Suppressor macrophage treated with lipopolysaccharide for 4 hours (primary cell): ENCODE data around the gene RET.

ENCODE experiments used
- DNase-seq: peaks from one replicate; pipeline ENCODE4 v3.0.0-alpha.2; 2020

The RET gene

GRCh38 chr10:43076876-43077420 is at the start of gene RET:
Gene RET, plus strand, starts transcription at chr10:43077069. Its CDS starts 190 bp downstream, at chr10:43077259.
- DNase-seq = peak; percentile 35

GRCh38 chr10:43027331-43027955 is 49.4 kb upstream of the RET start:
- DNase-seq = no peak

- DNase-seq = no peak
These were observed 48.7 kb upstream of the RET start for GRCh38 chr10:43028143-43028542.

- no peak for DNase-seq
These were observed 47.8 kb upstream of the RET start for GRCh38 chr10:43029043-43029442.

- DNase-seq = no peak
These were observed 44.3 kb upstream of the RET start for GRCh38 chr10:43032613-43033012.

GRCh38 chr10:43035800-43036199 is 41.1 kb upstream of the RET start:
- no peak for DNase-seq

GRCh38 chr10:43036481-43037428 is 40.1 kb upstream of the RET start:
- peak; percentile 6 for DNase-seq

- DNase-seq = no peak
These were observed 39.4 kb upstream of the RET start for GRCh38 chr10:43037440-43037839.

- DNase-seq = no peak
These were observed 38.7 kb upstream of the RET start for GRCh38 chr10:43037942-43038782.

GRCh38 chr10:43038783-43039623 is 37.9 kb upstream of the RET start:
- DNase-seq = no peak

- no peak for DNase-seq
These were observed 37.0 kb upstream of the RET start for GRCh38 chr10:43039624-43040481.

GRCh38 chr10:43040482-43041256 is 36.2 kb upstream of the RET start:
- no peak for DNase-seq

GRCh38 chr10:43041422-43042342 is 35.2 kb upstream of the RET start:
- no peak for DNase-seq

- no peak for DNase-seq
These were observed 34.1 kb upstream of the RET start for GRCh38 chr10:43042503-43043341.

GRCh38 chr10:43043342-43043772 is 33.5 kb upstream of the RET start:
- no peak for DNase-seq

GRCh38 chr10:43043773-43044447 is 33.0 kb upstream of the RET start:
- DNase-seq = no peak

GRCh38 chr10:43044448-43044921 is 32.4 kb upstream of the RET start:
- no peak for DNase-seq
